ENCODE measurements around the gene PDE11A.
A peak's percentile ranks its signal among the peaks of the same experiment; 100 is the strongest.

Gene PDE11A

DNA sequence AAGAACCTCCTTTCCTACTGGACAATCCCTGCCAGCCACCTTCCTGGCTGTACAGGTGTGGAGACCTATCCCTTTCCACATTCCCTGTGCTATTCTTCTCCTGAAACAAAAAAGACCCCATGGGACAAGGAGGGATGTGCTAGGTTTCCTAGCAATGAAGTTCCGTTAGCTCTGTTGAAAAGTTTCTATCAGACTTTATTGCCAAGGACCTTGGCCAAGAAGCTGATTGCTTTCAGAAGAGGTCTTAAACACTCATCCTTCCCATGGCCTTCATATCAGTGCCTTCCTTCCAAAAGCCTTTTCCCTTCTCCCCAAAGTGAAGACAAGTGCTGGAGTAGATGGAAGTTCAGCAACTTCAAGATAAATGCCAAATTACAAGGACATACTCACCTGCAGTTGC lies 485.2 kb downstream of the PDE11A start:
- no peak for DNase-seq

DNA sequence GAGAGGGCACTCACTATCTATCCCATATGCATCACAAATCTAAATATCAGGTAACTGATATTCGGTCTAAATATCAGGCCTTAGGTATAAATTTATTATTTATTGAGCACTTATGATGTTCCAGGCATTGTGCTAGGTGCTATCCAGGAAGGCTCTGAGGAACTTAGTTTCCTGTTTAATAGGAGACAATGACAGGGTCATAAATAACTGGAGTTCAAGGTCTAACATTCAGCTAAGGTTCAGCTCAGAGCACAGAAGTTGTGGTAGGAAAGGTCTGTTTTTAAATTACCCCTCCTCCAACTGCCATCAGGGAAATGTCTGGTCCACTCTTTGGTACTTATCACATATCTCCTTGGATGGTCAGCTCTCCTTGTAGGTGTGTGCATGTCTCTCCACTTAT lies 486.4 kb downstream of the PDE11A start:
- DNase-seq = no peak

DNA sequence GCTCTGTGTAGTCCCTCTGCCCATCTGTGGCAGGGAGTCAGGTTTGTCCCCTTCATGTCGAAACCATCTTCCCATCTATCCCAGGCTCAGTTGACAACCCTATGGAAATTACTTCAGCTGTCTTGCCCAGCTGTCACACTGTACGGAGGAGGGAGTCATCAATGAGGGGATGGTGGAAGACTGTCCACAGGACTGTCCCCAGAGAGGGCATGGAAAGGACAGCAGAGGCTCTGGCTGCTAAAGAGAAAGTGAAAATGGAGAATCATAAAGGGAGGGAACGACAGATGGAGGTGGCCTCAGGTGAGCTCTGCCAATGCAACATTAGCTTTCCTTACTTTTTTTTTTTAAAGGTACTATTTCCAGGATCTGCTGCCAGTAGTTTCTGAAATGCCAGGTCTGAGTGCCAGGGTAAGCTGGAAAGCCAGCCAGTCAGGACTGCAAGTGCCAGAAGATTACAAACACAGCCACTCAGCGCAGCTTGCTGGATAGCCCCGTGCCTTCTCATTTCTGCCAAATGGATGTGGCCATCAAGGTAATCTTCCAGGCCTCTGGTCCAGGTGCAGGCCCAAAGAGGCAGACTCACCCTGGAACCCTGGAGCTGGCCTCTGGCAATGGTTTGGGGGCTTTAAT lies 487.2 kb downstream of the PDE11A start:
- DNase-seq = no peak

DNA sequence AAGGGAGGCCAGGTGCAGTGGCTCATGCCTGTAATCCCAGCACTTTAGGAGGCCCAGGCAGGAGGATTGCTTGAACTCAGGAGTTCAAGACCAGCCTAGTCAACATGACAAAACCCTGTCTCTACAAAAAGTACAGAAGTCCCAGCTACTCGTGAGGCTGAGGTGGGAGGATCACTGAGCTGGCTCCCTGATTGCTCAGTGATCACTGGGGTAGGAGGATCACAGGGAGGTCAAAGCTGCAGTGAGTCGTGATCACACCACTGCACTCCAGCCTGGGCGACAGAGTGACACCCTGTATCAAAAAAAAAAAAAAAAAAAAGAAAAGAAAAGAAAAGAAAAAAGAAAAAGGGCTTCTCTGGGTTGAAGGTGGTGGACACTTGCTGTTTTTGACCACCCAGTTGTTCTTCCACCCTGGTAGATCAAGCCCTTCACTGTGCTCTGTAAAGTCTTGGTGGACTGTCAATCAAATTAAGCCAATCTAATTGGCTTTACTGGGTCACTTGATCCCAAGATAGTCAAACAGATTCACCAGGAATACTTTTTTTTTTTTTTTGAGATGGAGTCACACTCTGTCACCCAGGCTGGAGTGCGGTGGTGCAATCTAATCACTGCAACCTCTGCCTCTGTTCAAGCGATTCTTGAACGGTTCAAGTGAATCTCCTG lies 488.4 kb downstream of the PDE11A start:
- peak; percentile 9 for DNase-seq

DNA sequence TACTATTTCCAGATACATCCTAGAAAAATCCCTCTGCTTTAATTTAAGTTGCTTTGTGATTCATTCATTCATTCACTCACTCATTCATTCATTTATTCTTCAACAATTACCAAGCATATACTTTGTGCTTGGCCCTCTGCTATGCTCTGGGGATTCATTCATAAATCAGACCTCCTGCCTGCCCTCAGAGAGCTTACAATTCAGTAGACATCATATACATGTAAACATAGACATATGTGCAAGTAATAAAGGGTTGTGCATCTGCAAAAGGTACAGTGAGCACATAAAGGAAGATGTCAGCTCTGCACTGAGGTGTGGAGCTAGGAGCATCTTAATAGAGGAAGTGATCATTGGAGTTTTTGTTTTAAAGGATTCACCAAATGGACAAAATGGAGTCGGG lies 490.6 kb downstream of the PDE11A start:
- DNase-seq = no peak

DNA sequence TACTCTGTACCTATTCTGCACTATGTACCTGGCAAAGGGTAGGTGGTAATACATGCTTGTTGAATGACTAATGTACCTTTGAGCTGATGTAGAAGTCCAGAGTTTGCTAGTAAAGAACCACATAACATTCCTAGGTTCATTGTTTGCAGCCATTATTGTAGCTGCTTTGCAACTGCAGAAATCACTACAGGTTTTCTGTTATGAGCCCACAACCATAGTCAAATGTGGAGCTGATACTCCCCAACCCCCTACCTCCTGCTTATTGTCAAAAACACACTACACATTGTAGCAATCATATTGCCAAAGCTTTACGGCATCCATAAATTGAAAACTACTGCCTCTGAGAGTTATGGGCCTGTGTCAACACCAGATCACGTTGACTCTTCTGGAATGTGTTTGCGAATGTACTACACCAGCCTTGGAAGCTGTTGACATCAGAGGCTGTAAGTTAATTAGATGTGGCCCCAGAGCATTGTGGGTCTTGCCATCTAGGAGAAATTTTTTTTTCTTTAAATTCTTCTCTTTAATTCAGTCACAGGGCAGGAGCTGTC lies 493.0 kb downstream of the PDE11A start:
- no peak for DNase-seq

DNA sequence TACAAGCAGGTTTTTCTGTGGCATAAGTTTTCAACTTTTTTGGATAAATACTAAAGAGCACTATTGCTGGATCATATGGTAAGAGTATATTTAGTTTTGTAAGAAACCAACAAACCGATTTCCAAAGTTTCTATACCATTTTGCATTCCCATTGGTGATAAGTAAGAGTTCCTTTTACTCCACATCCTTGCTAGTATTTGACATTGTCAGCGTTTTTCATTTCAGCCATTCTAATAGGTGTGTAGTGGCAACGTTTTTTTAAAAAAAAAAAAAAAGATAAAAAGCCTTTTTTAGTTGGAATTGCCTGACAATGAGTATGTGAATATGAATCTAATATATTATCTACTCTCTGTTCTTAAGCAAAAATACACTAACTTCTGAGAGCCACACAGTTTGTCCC lies 494.1 kb downstream of the PDE11A start:
- DNase-seq = no peak

DNA sequence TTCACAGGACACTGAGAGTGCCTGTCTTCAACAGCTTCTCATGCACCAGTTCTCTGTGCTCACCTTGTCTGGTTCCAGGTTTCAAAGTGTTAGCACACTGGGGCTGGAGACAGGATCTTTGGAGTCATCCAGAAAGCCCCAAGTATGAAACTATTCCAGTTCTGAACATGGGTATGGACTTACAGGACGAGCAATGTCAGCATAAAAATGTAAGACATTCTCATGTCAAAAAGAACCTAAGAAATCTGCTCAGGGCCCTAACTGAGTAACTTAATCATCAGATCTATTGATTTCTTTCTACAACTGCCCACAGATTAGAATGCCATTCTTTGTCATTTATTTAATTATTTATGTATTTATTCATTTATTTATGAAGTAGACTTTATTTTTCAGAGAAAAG lies 495.5 kb downstream of the PDE11A start:
- DNase-seq = no peak

DNA sequence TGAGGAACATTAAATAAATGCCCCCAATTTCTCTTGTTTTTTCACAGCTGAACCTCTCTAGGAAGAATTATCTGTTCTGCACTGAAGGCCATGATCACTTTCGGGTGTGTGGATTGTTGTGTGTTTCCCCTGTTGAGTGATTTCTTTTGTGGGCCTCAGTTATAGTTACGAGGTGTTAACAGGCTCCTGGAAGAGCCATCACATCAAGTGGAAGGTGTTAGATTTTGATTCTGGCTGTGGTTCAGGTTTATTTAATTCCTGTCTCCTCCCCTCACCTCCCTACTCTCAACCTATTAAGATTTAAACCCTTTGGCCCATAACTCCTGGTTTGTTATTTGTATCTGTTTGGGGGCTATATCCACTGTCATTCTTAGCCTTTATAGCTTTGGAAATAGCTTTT lies 497.2 kb downstream of the PDE11A start:
- no peak for DNase-seq

DNA sequence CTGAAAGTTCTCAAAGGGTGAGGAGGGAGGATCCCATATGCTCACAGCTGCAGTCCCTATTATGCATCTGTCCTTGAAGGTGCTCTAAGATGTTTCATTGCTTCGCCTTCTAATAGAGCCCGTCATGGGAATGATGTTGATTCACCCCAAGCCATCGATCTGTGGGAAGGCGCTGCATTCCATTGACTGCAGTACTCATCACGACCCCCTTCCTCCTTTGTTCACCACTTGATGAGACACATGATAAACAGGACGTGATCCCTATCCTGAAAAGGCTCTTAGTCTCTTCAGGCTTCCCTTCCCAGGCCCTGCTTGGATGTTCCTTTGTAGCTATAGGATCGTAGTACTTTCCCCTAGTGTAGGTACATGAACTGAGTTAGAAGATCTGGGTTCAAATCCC lies 498.2 kb downstream of the PDE11A start:
- DNase-seq = no peak
